ENCODE data around the gene KIAA1755. TPM values are rescaled to one million over a fixed set of nuclear protein-coding genes. Genes with fewer than 3 reads are reported as not detected.

The KIAA1755 gene
- total RNA-seq, 1 donor from 2014 or later, result 4.3 TPM

GRCh38 chr20:38217791-38218565, 42.6 kb downstream of the KIAA1755 start:
- DNase-seq (ENCODE audit: low spot score), result peak; percentile 91

- no peak for DNase-seq (ENCODE audit: low spot score)
Observed at GRCh38 chr20:38216746-38217595, 43.6 kb downstream of the KIAA1755 start.

- no peak for DNase-seq (ENCODE audit: low spot score)
Observed at GRCh38 chr20:38216201-38216600, 44.3 kb downstream of the KIAA1755 start.

GRCh38 chr20:38215194-38216182, 45.0 kb downstream of the KIAA1755 start:
- no peak for DNase-seq (ENCODE audit: low spot score)

- no peak for DNase-seq (ENCODE audit: low spot score)
Observed at GRCh38 chr20:38214256-38215193, 46.0 kb downstream of the KIAA1755 start.

GRCh38 chr20:38213607-38213940, 47.0 kb downstream of the KIAA1755 start:
- no peak for DNase-seq (ENCODE audit: low spot score)

GRCh38 chr20:38212806-38213606, 47.5 kb downstream of the KIAA1755 start:
- DNase-seq (ENCODE audit: low spot score), result no peak

- no peak for DNase-seq (ENCODE audit: low spot score)
Observed at GRCh38 chr20:38211200-38212097, 49.1 kb downstream of the KIAA1755 start.

- DNase-seq (ENCODE audit: low spot score), result no peak
Observed at GRCh38 chr20:38210741-38211140, 49.8 kb downstream of the KIAA1755 start.

- DNase-seq (ENCODE audit: low spot score), result no peak
Observed at GRCh38 chr20:38209736-38210405, 50.7 kb downstream of the KIAA1755 start.

GRCh38 chr20:38209054-38209675, 51.4 kb downstream of the KIAA1755 start:
- peak; percentile 55 for DNase-seq (ENCODE audit: low spot score)

- DNase-seq (ENCODE audit: low spot score), result no peak
Observed at GRCh38 chr20:38208523-38208922, 52.0 kb downstream of the KIAA1755 start.

- no peak for DNase-seq (ENCODE audit: low spot score)
Observed at GRCh38 chr20:38208088-38208487, 52.4 kb downstream of the KIAA1755 start.

- no peak for DNase-seq (ENCODE audit: low spot score)
Observed at GRCh38 chr20:38207621-38208020, 52.9 kb downstream of the KIAA1755 start.

- no peak for DNase-seq (ENCODE audit: low spot score)
Observed at GRCh38 chr20:38205001-38205400, 55.5 kb downstream of the KIAA1755 start.

- DNase-seq (ENCODE audit: low spot score), result peak; percentile 52
Observed at GRCh38 chr20:38203981-38204357, 56.6 kb downstream of the KIAA1755 start.

- DNase-seq (ENCODE audit: low spot score), result no peak
Observed at GRCh38 chr20:38203337-38203980, 57.1 kb downstream of the KIAA1755 start.

Data from umbilical cord (tissue), 2 donors.